Large intestine (tissue), 3 donors: ENCODE results near the gene RAB22A. TPM values are rescaled to one million over a fixed set of nuclear protein-coding genes. Genes with fewer than 3 reads are reported as not detected.

Source experiments
- DNase-seq, 2 donors: peaks; one replicate each; pipeline versions ENCODE4 v3.0.0 to v3.0.0-alpha.2; 2013
- H3K27ac ChIP-seq: one replicate; pipeline ENCODE4 v1.5.1; 2013; ENCODE audit warnings: low read length
- H3K27me3 ChIP-seq: 2 replicates; pipeline ENCODE4 v1.6.1; 2013; ENCODE audit warnings: low read length; ENCODE audit not compliant: control insufficient read depth, insufficient read depth
- H3K36me3 ChIP-seq: 2 replicates; pipeline ENCODE4 v1.6.1; 2013; ENCODE audit warnings: low read length; ENCODE audit not compliant: control insufficient read depth, insufficient read depth
- H3K4me1 ChIP-seq: one replicate; pipeline ENCODE4 v1.6.1; 2013; ENCODE audit warnings: low read length; ENCODE audit not compliant: control insufficient read depth, insufficient read depth
- H3K4me3 ChIP-seq: one replicate; pipeline ENCODE4 v1.5.1; 2013; ENCODE audit warnings: low read length
- H3K9me3 ChIP-seq: one replicate; pipeline ENCODE4 v1.6.1; 2013; ENCODE audit warnings: mild to moderate bottlenecking, low read depth, low read length, moderate library complexity; ENCODE audit not compliant: control insufficient read depth
- WGBS: methylation state at CpG from one replicate; pipeline ENCODE4 v1.1.5; 2013; ENCODE audit warnings: low lambda C conversion rate; ENCODE audit not compliant: insufficient coverage; 5-methylcytosine and 5-hydroxymethylcytosine counted together
- polyA plus RNA-seq: library from polyadenylated mRNA; unstranded; fragments of 120-200 nt; gene quantifications from one replicate; pipeline ENCODE4 v1.2.1, GENCODE V29; 2013

RAB22A gene
- polyA plus RNA-seq, 1 donor, result 18.8 TPM

DNA sequence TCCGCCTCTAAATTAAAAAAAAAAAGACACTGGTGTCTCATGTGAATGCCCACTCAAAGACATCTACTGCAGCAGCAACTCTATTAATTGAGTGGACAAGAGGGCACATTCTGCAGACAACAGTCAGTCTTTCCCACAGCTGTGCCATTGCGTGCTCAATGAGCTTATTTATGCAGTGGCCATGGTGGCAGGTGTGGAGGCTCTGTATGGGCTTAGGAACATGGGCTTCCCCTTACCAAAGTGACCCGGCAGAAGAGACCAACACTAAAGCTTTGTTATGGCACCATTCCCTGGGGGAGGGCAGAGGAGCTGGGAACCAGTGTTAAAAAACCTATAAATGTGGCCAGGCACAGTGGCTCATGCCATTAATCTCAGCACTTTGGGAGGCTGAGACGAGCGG lies 75.3 kb downstream of the RAB22A start:
- H3K4me3 ChIP-seq, result no peak overlapping the region
- H3K27me3 ChIP-seq, result no peaks in the 10 kb centered on the region
- no peaks in the 10 kb centered on the region for H3K9me3 ChIP-seq
- WGBS, result 100% methylated on average over 2 of the region's 5 CpGs
- no peaks in the 10 kb centered on the region for H3K36me3 ChIP-seq
- no peak overlapping the region for H3K27ac ChIP-seq
- peaks cover under 1% of the 10 kb centered on the region for H3K4me1 ChIP-seq
- no peak for DNase-seq

DNA sequence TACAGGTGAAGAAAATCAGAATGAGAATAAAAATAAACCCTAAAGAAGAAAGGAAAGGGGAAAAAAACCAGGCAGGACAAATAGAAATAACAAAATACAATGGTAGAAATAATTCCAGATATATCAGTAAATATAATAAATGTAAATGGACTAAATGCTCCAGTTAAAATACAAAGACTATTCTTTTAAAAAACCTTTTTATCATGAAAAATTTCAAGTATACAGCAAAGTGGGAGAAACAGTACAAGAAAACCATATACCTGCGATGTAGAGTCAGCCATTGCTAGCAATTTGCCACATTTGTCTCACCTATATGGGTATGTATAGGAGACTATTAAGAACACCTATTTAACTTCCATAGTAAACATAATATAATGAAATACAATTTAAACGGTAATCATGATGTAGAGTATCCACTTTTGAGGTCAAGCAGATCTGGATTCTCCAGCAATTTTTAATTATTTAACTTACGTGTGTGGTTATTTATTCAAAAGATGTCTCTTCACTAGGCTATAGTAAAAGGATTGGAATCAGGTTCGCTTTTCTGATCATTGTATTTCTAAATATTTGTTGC lies 78.6 kb downstream of the RAB22A start:
- Histone ChIP-seq H3K4me3 (peak overlapping the region; percentile 51), H3K27ac (no peak overlapping the region), H3K4me1 (peaks cover 14% of the 10 kb centered on the region), H3K27me3 (no peaks in the 10 kb centered on the region), H3K9me3 (no peaks in the 10 kb centered on the region), H3K36me3 (peaks cover 12% of the 10 kb centered on the region)
- WGBS, result 65% methylated on average over 2 of the region's 4 CpGs
- DNase-seq, result no peak

DNA sequence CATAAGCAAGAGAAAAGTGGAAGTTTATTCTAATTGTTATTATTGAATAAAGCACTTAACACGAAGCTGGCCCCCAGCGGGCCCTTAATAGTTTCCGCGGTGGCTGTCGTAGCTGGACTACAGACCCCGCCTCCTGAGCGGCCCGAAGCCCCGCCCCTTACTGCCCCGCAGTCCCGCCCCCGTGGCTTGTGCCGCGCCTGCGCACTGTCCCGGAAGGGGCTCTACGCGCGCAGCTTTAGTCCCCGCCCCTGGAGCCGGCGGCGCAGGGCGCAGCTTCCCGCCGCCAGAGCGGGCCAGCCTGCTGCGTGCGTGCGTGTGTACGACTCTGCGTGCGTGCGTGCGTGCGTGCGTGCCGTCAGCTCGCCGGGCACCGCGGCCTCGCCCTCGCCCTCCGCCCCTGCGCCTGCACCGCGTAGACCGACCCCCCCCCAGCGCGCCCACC lies 79.4 kb downstream of the RAB22A start, which contains the start of gene VAPB:
Gene VAPB, plus strand, starts transcription at position 348 of the 442 bp plus-strand sequence. CDS start 231 bp downstream, outside the sequence.
- Histone ChIP-seq H3K9me3 (no peaks in the 10 kb centered on the region), H3K27me3 (no peaks in the 10 kb centered on the region), H3K4me1 (peaks cover 14% of the 10 kb centered on the region), H3K4me3 (peak within 1 kb of the TSS; percentile 83), H3K27ac (peak within 1 kb of the TSS; percentile 81), H3K36me3 (peaks cover 12% of the 10 kb centered on the region)
- WGBS, result no CpG with 5 or more reads among the region's 51 CpGs
- peak; percentile 95 to 97 for DNase-seq

DNA sequence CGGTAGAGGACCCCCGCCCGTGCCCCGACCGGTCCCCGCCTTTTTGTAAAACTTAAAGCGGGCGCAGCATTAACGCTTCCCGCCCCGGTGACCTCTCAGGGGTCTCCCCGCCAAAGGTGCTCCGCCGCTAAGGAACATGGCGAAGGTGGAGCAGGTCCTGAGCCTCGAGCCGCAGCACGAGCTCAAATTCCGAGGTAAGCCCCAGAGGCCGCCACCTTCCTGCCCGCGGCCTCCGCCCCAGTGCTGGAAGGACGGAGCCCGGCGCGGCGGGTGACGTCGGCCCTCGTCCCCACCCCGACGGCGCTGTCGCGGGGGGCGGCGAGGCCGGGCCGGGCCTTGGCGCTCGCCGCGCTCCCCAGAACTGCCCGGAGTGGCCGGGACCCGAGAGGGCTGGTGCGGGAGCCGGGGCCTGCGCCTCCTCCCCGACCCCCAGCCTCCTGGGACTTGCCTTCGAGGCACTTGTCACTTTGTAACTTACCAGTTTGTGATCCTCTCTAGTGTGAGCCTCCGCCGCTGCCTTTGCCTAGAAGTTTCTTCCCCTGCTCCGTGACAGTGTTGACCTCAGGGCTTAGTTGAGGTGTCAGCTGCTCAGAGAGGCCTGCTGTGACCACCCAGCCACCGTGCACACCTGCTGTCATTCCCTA lies 79.9 kb downstream of the RAB22A start:
- Histone ChIP-seq H3K27me3 (no peaks in the 10 kb centered on the region), H3K4me1 (peaks cover 14% of the 10 kb centered on the region), H3K36me3 (peaks cover 12% of the 10 kb centered on the region), H3K4me3 (peak overlapping the region; percentile 83), H3K27ac (peak overlapping the region; percentile 81), H3K9me3 (no peaks in the 10 kb centered on the region)
- no CpG with 5 or more reads among the region's 56 CpGs for WGBS
- peak; percentile 31 to 76 for DNase-seq

DNA sequence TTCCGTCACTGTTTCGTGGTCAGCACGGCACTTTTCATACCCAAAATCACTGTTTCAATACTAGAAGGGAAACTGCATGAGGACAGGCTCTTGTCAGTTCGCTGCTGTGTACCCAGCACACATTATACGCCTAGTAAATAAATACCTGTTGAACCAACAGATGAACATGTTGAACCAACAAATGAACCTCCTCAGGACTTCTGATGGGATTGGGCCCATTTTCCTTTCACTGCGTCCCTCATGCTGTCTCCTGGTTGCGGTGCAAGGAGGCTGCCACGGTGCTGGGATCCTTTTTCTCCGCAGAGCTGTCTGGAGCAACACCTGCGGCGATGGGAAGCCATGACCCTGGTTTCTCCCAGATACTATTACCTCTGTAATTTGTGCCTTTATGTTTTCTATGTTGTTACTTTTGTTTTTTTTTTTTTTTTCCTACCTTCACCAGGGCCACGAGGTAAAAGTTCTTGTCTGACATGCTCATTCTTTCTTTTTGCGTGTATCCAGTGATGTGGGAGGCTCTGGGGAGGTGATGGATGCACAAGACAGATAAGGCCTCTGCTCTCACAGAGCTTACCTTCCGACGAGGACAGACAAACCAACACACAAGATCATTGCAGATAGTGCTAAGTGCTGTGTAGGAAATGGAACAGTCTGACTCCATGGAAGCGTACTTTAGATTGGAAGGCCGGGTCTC lies 80.6 kb downstream of the RAB22A start:
- H3K4me1 ChIP-seq, result peaks cover 14% of the 10 kb centered on the region
- no peak for DNase-seq
- peaks cover 12% of the 10 kb centered on the region for H3K36me3 ChIP-seq
- H3K4me3 ChIP-seq, result peak overlapping the region; percentile 83
- no peaks in the 10 kb centered on the region for H3K27me3 ChIP-seq
- 100% methylated on average over 2 of the region's 17 CpGs for WGBS
- H3K9me3 ChIP-seq, result no peaks in the 10 kb centered on the region
- peak overlapping the region; percentile 81 for H3K27ac ChIP-seq

DNA sequence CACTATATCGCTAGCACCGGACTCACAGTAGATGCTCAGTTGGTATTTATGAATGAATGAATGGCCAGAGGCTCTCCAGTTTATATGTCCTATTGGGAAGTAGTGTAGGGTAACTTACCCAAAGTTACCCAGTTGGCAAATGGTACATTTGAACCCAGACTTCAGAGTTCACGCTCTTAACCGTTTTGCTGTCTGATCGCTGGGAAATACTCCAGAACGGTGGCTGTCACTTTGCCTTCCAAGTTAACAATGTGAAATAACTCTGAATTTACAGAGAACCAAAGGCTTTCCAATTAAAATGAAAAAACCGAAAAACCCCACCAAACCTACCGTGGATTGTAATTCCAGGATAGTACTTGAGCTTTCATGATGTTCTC lies 81.1 kb downstream of the RAB22A start:
- DNase-seq, result no peak
- H3K4me1 ChIP-seq, result peaks cover 18% of the 10 kb centered on the region
- H3K27ac ChIP-seq, result no peak overlapping the region
- H3K9me3 ChIP-seq, result no peaks in the 10 kb centered on the region
- no peaks in the 10 kb centered on the region for H3K27me3 ChIP-seq
- H3K36me3 ChIP-seq, result peaks cover 12% of the 10 kb centered on the region
- peak overlapping the region; percentile 83 for H3K4me3 ChIP-seq
- 100% methylated on average over 1 of the region's 8 CpGs for WGBS

DNA sequence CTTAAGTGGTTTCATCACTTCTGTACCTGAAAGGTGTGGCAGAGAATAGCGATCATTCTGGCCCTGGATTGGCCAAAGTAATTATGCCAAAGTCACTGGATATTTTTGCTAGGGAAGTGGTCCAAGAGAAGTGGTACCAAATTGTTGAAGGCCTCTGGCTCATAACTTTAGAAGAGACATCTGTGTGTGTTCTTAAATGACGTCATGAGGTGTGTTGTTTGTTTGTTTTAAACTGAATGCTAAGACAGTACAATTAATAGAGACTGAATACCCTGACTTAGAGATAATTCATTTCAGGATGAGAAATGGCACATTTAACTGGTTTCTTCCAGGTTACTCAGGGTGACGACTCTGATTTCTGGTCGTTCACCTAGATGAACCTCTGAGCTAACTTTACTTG lies 82.8 kb downstream of the RAB22A start:
- H3K27me3 ChIP-seq, result no peaks in the 10 kb centered on the region
- 100% methylated on average over 2 of the region's 4 CpGs for WGBS
- peaks cover 12% of the 10 kb centered on the region for H3K36me3 ChIP-seq
- no peak for DNase-seq
- H3K9me3 ChIP-seq, result no peaks in the 10 kb centered on the region
- no peak overlapping the region for H3K27ac ChIP-seq
- H3K4me1 ChIP-seq, result peaks cover 24% of the 10 kb centered on the region
- no peak overlapping the region for H3K4me3 ChIP-seq

DNA sequence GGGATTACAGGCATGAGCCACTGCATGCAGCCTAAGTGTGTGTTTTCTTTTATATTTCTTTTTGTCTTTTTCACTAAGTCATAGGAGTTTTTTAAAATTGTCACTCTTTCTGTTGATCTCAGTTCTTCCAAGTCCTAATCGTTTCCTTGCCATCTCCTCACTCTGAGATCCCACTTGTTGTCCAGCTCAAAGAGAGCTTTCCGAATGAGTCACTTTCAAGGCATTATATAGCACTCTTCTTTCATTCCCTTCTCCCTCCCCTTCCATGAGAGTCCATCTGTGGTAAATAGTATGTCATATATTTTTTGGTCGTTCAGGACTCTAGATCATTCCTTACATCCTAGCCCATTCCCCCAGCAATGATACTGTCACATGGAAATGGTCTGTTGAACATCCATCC lies 83.8 kb downstream of the RAB22A start:
- Histone ChIP-seq H3K9me3 (no peaks in the 10 kb centered on the region), H3K36me3 (peaks cover 12% of the 10 kb centered on the region), H3K4me1 (peaks cover 24% of the 10 kb centered on the region), H3K4me3 (no peak overlapping the region), H3K27ac (no peak overlapping the region), H3K27me3 (no peaks in the 10 kb centered on the region)
- DNase-seq, result no peak
- WGBS, result 100% methylated on average over 1 of the region's 3 CpGs

DNA sequence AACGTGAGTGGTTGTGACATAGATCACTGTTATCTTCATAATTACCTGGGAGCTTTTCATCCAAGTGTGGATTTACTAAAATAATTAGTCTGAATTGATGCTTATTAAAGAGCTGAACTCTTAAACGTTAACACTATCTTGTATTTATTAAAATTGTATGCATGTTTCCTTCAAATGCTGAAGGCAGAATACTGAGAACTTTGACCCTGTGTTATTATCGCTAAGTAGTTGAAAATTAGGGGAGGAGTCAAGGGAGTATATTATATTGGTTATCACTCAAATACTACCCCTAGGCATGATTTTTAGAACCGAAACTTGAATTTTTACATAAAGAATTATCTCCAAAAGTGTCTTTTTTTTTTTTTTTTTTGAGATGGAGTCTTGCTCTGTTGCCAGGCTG lies 85.3 kb downstream of the RAB22A start:
- WGBS, result 42% methylated on average over 2 of the region's 4 CpGs
- Histone ChIP-seq H3K27ac (no peak overlapping the region), H3K9me3 (no peaks in the 10 kb centered on the region), H3K27me3 (no peaks in the 10 kb centered on the region), H3K4me1 (peaks cover 23% of the 10 kb centered on the region), H3K36me3 (peaks cover 12% of the 10 kb centered on the region), H3K4me3 (no peak overlapping the region)
- peak in 1 of 2 donors; percentile 53 for DNase-seq

DNA sequence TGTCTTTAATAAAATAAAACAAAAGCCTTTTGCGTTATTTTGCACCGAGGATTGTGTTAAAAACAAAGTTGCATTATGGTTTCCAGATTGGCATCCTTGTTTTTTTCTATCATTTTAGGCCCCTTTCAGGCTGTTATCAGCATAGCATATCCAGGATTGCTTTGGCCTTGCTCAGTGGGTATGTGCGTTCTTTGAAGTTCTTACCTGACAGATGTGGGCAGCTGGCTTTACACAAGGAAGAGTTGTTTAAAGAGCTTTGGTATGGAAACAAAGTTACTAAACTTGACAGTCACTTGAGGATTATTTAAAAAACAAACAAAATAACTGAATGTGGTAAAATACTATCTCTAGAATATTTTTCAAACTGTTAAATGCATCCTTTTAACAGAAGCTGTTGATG lies 86.1 kb downstream of the RAB22A start:
- Histone ChIP-seq H3K4me1 (peaks cover 15% of the 10 kb centered on the region), H3K27me3 (no peaks in the 10 kb centered on the region), H3K4me3 (no peak overlapping the region), H3K9me3 (no peaks in the 10 kb centered on the region), H3K27ac (no peak overlapping the region), H3K36me3 (peaks cover 8% of the 10 kb centered on the region)
- 100% methylated on average over 2 of the region's 3 CpGs for WGBS
- no peak for DNase-seq
